HL-60 (cell line): ENCODE data around the gene DIS3L.

Source experiments
- TF ChIP-seq, protein P1 (sequence below): IDR thresholded peaks from 2 replicates; pipeline ENCODE4 v1.6.1; 2012; ENCODE audit warnings: low read depth; ENCODE audit not compliant: insufficient replicate concordance
- TF ChIP-seq, protein P2 (sequence below): IDR thresholded peaks from one replicate; pipeline ENCODE4 v1.5.1; 2011; ENCODE audit warnings: low read length, control low read depth, inconsistent platforms; ENCODE audit not compliant: insufficient read depth

DNA sequence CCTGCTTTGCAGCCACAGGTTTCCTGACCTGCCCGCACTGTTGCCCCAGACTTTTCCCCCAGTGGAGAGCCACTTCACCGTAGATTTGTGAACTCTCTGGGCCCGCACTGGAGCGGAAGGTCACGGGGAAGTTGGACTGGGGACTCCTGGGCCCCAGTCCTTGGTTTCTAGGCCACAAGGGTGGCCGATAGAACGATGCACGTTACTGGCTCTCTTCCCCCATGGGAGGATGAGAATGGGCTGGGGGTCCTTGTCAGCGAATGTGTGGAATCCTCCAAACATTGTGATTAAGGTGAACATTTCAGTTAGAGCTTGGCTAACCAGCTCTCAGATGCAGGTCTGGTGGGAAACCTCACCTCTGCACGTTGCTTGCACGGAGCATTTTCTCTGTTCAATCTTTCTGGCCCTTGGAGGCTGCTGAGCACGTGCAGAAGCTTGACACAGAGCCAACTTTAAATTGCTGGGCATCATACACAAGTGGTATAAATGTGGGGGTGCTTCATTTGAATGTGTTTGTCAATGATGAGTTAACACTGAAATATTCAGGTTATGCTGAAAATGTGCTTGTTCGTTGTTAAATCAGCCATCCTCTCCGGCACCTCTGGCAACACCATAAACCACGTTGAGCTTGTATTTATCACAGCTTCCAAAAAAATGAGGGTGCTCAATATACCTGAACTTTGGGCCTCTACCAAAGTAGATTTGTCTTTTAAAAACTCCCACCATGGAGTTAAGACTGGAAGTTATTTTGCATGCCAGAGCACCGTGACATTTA is 976 bp downstream of the DIS3L start:
- TF ChIP-seq, protein P1, sequence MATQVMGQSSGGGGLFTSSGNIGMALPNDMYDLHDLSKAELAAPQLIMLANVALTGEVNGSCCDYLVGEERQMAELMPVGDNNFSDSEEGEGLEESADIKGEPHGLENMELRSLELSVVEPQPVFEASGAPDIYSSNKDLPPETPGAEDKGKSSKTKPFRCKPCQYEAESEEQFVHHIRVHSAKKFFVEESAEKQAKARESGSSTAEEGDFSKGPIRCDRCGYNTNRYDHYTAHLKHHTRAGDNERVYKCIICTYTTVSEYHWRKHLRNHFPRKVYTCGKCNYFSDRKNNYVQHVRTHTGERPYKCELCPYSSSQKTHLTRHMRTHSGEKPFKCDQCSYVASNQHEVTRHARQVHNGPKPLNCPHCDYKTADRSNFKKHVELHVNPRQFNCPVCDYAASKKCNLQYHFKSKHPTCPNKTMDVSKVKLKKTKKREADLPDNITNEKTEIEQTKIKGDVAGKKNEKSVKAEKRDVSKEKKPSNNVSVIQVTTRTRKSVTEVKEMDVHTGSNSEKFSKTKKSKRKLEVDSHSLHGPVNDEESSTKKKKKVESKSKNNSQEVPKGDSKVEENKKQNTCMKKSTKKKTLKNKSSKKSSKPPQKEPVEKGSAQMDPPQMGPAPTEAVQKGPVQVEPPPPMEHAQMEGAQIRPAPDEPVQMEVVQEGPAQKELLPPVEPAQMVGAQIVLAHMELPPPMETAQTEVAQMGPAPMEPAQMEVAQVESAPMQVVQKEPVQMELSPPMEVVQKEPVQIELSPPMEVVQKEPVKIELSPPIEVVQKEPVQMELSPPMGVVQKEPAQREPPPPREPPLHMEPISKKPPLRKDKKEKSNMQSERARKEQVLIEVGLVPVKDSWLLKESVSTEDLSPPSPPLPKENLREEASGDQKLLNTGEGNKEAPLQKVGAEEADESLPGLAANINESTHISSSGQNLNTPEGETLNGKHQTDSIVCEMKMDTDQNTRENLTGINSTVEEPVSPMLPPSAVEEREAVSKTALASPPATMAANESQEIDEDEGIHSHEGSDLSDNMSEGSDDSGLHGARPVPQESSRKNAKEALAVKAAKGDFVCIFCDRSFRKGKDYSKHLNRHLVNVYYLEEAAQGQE = peak; percentile 55
- TF ChIP-seq, protein P2, sequence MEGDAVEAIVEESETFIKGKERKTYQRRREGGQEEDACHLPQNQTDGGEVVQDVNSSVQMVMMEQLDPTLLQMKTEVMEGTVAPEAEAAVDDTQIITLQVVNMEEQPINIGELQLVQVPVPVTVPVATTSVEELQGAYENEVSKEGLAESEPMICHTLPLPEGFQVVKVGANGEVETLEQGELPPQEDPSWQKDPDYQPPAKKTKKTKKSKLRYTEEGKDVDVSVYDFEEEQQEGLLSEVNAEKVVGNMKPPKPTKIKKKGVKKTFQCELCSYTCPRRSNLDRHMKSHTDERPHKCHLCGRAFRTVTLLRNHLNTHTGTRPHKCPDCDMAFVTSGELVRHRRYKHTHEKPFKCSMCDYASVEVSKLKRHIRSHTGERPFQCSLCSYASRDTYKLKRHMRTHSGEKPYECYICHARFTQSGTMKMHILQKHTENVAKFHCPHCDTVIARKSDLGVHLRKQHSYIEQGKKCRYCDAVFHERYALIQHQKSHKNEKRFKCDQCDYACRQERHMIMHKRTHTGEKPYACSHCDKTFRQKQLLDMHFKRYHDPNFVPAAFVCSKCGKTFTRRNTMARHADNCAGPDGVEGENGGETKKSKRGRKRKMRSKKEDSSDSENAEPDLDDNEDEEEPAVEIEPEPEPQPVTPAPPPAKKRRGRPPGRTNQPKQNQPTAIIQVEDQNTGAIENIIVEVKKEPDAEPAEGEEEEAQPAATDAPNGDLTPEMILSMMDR = no peak
